HG03135 (cell line): ENCODE data around the gene C1orf167.

Source experiments
- ATAC-seq: cut with Tn5 transposase; IDR thresholded peaks from one replicate; pipeline ENCODE4 v1.9.1; 2021; ENCODE audit warnings: mild to moderate bottlenecking, moderate library complexity; ENCODE audit not compliant: unreplicated experiment

Gene C1orf167

GRCh38 chr1:11761988-11762406 lies at the start of gene C1orf167:
C1orf167 (plus strand) TSS chr1:11762193; CDS start chr1:11764401, 2,208 bp downstream.
- ATAC-seq, result no peak

- no peak for ATAC-seq
These were observed 49.7 kb upstream of the C1orf167 start for GRCh38 chr1:11712285-11712684.

GRCh38 chr1:11713095-11713494 lies 48.9 kb upstream of the C1orf167 start:
- no peak for ATAC-seq

GRCh38 chr1:11714831-11715575 lies 47.0 kb upstream of the C1orf167 start:
- ATAC-seq, result no peak

GRCh38 chr1:11719313-11720032 lies 42.5 kb upstream of the C1orf167 start:
- ATAC-seq, result peak; percentile 54

- ATAC-seq, result no peak
These were observed 42.0 kb upstream of the C1orf167 start for GRCh38 chr1:11720033-11720376.

GRCh38 chr1:11720525-11720924 lies 41.5 kb upstream of the C1orf167 start:
- ATAC-seq, result no peak

- no peak for ATAC-seq
These were observed 40.7 kb upstream of the C1orf167 start for GRCh38 chr1:11721311-11721710.

GRCh38 chr1:11722538-11722937 lies 39.5 kb upstream of the C1orf167 start:
- no peak for ATAC-seq

GRCh38 chr1:11725616-11726015 lies 36.4 kb upstream of the C1orf167 start:
- ATAC-seq, result no peak

- ATAC-seq, result no peak
These were observed 34.9 kb upstream of the C1orf167 start for GRCh38 chr1:11727119-11727518.

- no peak for ATAC-seq
These were observed 33.7 kb upstream of the C1orf167 start for GRCh38 chr1:11728126-11728806.

GRCh38 chr1:11729155-11729497 lies 32.9 kb upstream of the C1orf167 start:
- ATAC-seq, result no peak

GRCh38 chr1:11729498-11730428 lies 32.2 kb upstream of the C1orf167 start:
- ATAC-seq, result no peak

GRCh38 chr1:11730429-11730891 lies 31.5 kb upstream of the C1orf167 start:
- no peak for ATAC-seq

GRCh38 chr1:11731691-11732283 lies 30.2 kb upstream of the C1orf167 start:
- ATAC-seq, result no peak

GRCh38 chr1:11733306-11733705 lies 28.7 kb upstream of the C1orf167 start:
- ATAC-seq, result no peak

GRCh38 chr1:11735531-11735853 lies 26.5 kb upstream of the C1orf167 start:
- ATAC-seq, result no peak

- ATAC-seq, result no peak
These were observed 25.9 kb upstream of the C1orf167 start, which contains the start of gene AGTRAP for GRCh38 chr1:11735854-11736745. AGTRAP (plus strand) TSS chr1:11736136; CDS start chr1:11736209, 73 bp downstream.
